Stimulated activated CD8-positive, alpha-beta memory T cell treated with anti-CD3 and anti-CD28 coated beads, Interleukin-12 subunit alpha, Interleukin-12 subunit beta, amount 100 ng/mL, for 24 hours (primary cell): ENCODE results near the gene NEO1.
"Not testable (repeated sequence)": the region's sequence is repeated elsewhere in the genome, so short reads cannot be mapped to it uniquely, and the experiment has no call there.

Experiments used
- DNase-seq: peaks from one replicate; pipeline ENCODE4 v3.0.0-alpha.2; 2020; ENCODE audit errors: extremely low read depth

Gene NEO1

GRCh38 chr15:73265536-73266153, 213.4 kb downstream of the NEO1 start:
- DNase-seq, result no peak

GRCh38 chr15:73268457-73268856, 216.2 kb downstream of the NEO1 start:
- no peak for DNase-seq

GRCh38 chr15:73270366-73271097, 218.3 kb downstream of the NEO1 start:
- DNase-seq, result no peak

GRCh38 chr15:73273181-73274002, 221.1 kb downstream of the NEO1 start:
- no peak for DNase-seq

- no peak for DNase-seq
Measured at GRCh38 chr15:73275862-73276261, 223.6 kb downstream of the NEO1 start.

- DNase-seq, result no peak
Measured at GRCh38 chr15:73282567-73283365, 230.5 kb downstream of the NEO1 start.

- DNase-seq, result no peak
Measured at GRCh38 chr15:73283366-73283962, 231.2 kb downstream of the NEO1 start.

GRCh38 chr15:73284090-73284716, 231.9 kb downstream of the NEO1 start:
- no peak for DNase-seq

- DNase-seq, result no peak
Measured at GRCh38 chr15:73286311-73286710, 234.0 kb downstream of the NEO1 start.

GRCh38 chr15:73287019-73287418, 234.8 kb downstream of the NEO1 start:
- DNase-seq, result no peak

- no peak for DNase-seq
Measured at GRCh38 chr15:73291441-73291840, 239.2 kb downstream of the NEO1 start.

GRCh38 chr15:73293773-73294172, 241.5 kb downstream of the NEO1 start:
- DNase-seq, result no peak

GRCh38 chr15:73295630-73296286, 243.5 kb downstream of the NEO1 start:
- DNase-seq, result no peak

GRCh38 chr15:73296609-73297353, 244.5 kb downstream of the NEO1 start:
- no peak for DNase-seq

- DNase-seq, result no peak
Measured at GRCh38 chr15:73298522-73299245, 246.4 kb downstream of the NEO1 start.

GRCh38 chr15:73300286-73300685, 248.0 kb downstream of the NEO1 start:
- not testable (repeated sequence) for DNase-seq

GRCh38 chr15:73303636-73304035, 251.4 kb downstream of the NEO1 start:
- DNase-seq, result no peak

GRCh38 chr15:73305331-73306211, 253.3 kb downstream of the NEO1 start:
- no peak for DNase-seq
